Measurements from ENCODE around the gene USP2.

USP2 gene

GRCh38 chr11:119344291-119345010 is 37.0 kb downstream of the USP2 start:
- H3K4me1 ChIP-seq, result no peaks in the 10 kb centered on the region; the same call in 1 of the 2 replicates
- TF ChIP-seq, protein P1, sequence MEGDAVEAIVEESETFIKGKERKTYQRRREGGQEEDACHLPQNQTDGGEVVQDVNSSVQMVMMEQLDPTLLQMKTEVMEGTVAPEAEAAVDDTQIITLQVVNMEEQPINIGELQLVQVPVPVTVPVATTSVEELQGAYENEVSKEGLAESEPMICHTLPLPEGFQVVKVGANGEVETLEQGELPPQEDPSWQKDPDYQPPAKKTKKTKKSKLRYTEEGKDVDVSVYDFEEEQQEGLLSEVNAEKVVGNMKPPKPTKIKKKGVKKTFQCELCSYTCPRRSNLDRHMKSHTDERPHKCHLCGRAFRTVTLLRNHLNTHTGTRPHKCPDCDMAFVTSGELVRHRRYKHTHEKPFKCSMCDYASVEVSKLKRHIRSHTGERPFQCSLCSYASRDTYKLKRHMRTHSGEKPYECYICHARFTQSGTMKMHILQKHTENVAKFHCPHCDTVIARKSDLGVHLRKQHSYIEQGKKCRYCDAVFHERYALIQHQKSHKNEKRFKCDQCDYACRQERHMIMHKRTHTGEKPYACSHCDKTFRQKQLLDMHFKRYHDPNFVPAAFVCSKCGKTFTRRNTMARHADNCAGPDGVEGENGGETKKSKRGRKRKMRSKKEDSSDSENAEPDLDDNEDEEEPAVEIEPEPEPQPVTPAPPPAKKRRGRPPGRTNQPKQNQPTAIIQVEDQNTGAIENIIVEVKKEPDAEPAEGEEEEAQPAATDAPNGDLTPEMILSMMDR (IDR thresholded peaks at IDR 0.05; ENCODE audit: low read depth, low read length), result no peak
- no peaks in the 10 kb centered on the region for H3K9me3 ChIP-seq
- H3K4me3 ChIP-seq (ENCODE audit: low read depth, low read length), result no peak overlapping the region
- no peak for DNase-seq
- peaks cover 17% of the 10 kb centered on the region for H3K27me3 ChIP-seq
- H3K36me3 ChIP-seq, result no peaks in the 10 kb centered on the region

DNA sequence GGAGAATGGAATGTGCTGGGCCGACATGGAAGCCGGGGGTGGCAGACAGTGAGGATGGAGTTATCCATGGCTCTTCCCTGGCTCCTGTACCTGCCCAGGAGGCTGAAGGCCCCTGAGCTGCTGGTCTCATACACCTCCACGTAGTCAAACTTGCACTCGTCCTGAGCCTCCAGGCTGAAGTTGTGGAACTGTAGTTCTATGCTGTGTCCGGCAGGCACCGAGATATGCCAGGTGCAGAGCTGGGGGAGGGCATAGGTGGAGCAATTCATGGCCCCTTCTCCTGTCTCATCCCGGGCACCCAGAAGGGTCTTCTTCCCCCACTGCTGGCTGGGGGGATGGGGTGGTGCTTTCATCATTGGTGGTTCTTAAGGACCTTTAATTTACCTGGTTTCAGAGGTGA is 37.8 kb downstream of the USP2 start:
- DNase-seq, result no peak
- TF ChIP-seq, protein P1 (IDR thresholded peaks at IDR 0.05; ENCODE audit: low read depth, low read length), result no peak
- H3K27me3 ChIP-seq, result peaks cover 19% of the 10 kb centered on the region
- H3K4me1 ChIP-seq, result no peaks in the 10 kb centered on the region; the same call in 1 of the 2 replicates
- H3K9me3 ChIP-seq, result no peaks in the 10 kb centered on the region
- H3K36me3 ChIP-seq, result no peaks in the 10 kb centered on the region
- H3K4me3 ChIP-seq (ENCODE audit: low read depth, low read length), result no peak overlapping the region

GRCh38 chr11:119342362-119343130 is 38.9 kb downstream of the USP2 start:
- H3K4me1 ChIP-seq, result peaks cover 3% of the 10 kb centered on the region
- TF ChIP-seq, protein P1 (IDR thresholded peaks at IDR 0.05; ENCODE audit: low read depth, low read length), result no peak
- H3K36me3 ChIP-seq, result no peaks in the 10 kb centered on the region
- H3K27me3 ChIP-seq, result peaks cover 19% of the 10 kb centered on the region
- no peak for DNase-seq
- no peaks in the 10 kb centered on the region for H3K9me3 ChIP-seq
- H3K4me3 ChIP-seq (ENCODE audit: low read depth, low read length), result no peak overlapping the region

- DNase-seq, result no peak
- peaks cover 19% of the 10 kb centered on the region for H3K27me3 ChIP-seq
- H3K36me3 ChIP-seq, result no peaks in the 10 kb centered on the region
- no peaks in the 10 kb centered on the region for H3K9me3 ChIP-seq
- H3K4me3 ChIP-seq (ENCODE audit: low read depth, low read length), result no peak overlapping the region
- TF ChIP-seq, protein P1 (IDR thresholded peaks at IDR 0.05; ENCODE audit: low read depth, low read length), result no peak
- H3K4me1 ChIP-seq, result peaks cover 3% of the 10 kb centered on the region
Measured at GRCh38 chr11:119342023-119342300, 39.5 kb downstream of the USP2 start.

GRCh38 chr11:119341222-119342022 is 40.1 kb downstream of the USP2 start:
- peaks cover 19% of the 10 kb centered on the region for H3K27me3 ChIP-seq
- no peaks in the 10 kb centered on the region for H3K9me3 ChIP-seq
- H3K36me3 ChIP-seq, result no peaks in the 10 kb centered on the region
- no peak overlapping the region for H3K4me3 ChIP-seq (ENCODE audit: low read depth, low read length)
- DNase-seq, result no peak
- peaks cover 3% of the 10 kb centered on the region for H3K4me1 ChIP-seq
- TF ChIP-seq, protein P1 (IDR thresholded peaks at IDR 0.05; ENCODE audit: low read depth, low read length), result no peak
